Measurements from ENCODE around the gene VAMP2.
A peak's percentile ranks its signal among the peaks of the same experiment; 100 is the strongest.

Gene VAMP2

DNA sequence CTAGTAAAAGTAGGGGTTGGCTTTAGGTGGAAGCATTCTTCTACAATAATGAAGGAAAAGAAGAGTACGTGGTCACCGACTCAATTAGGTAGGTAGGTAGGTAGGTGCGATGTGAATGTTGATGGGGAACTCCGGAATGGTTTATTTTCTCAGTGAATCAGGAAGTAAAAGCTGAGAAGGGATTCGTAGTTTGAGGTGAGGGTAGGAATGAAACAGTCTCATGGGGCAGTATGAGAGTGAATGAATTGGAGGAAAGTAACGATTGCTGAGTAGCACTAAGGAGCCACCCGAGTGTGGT lies 24.4 kb downstream of the VAMP2 start:
- no peaks in the 10 kb centered on the region for H3K27me3 ChIP-seq (ENCODE audit: insufficient read depth, low read length)
- no peaks in the 10 kb centered on the region for H3K79me1 ChIP-seq (ENCODE audit: low read length)
- no peak overlapping the region for H2AK5ac ChIP-seq (ENCODE audit: low read length)
- H2AFZ ChIP-seq (ENCODE audit: insufficient read depth, low read length, poor library complexity) = peak overlapping the region; percentile 51
- peak overlapping the region; percentile 36 for H3K9ac ChIP-seq (ENCODE audit: low read length)
- H4K8ac ChIP-seq (ENCODE audit: low read depth, low read length) = no peak overlapping the region
- no peak overlapping the region for H4K12ac ChIP-seq (ENCODE audit: low read depth, low read length)
- no peak overlapping the region for H3K4me3 ChIP-seq (ENCODE audit: low read depth, low read length)
- H3K18ac ChIP-seq (ENCODE audit: low read length) = no peak overlapping the region
- no peak overlapping the region for H3K27ac ChIP-seq (ENCODE audit: low read depth, low read length)
- no peak overlapping the region for H3K4ac ChIP-seq (ENCODE audit: low read depth, low read length)
- peak overlapping the region; percentile 90 for H3K4me2 ChIP-seq (ENCODE audit: low read length)
- no peak overlapping the region for H2BK5ac ChIP-seq (ENCODE audit: low read depth, low read length, poor library complexity)
- no peak overlapping the region for H4K91ac ChIP-seq (ENCODE audit: low read depth, low read length)
- H3K23ac ChIP-seq (ENCODE audit: low read length) = no peak overlapping the region
- H2BK12ac ChIP-seq (ENCODE audit: low read length) = no peak overlapping the region
- no peaks in the 10 kb centered on the region for H3K9me3 ChIP-seq (ENCODE audit: insufficient read depth, low read depth, low read length)
- no peak for DNase-seq
- H3K4me1 ChIP-seq (ENCODE audit: control insufficient read depth in 1 of 2, insufficient read depth in 2 of 2, low read length in 2 of 2) = peaks cover 6 to 10% of the 10 kb centered on the region in 2 experiments
- peaks cover 19 to 21% of the 10 kb centered on the region in 2 experiments for H3K36me3 ChIP-seq (ENCODE audit: control insufficient read depth in 1 of 2, insufficient read depth in 2 of 2, low read length in 2 of 2)
- WGBS (ENCODE audit: extremely low coverage, insufficient coverage, insufficient read length) = no CpG with 5 or more reads among the region's 7 CpGs
- H3K14ac ChIP-seq (ENCODE audit: low read length) = no peak overlapping the region
- H3K79me2 ChIP-seq (ENCODE audit: control insufficient read depth, insufficient read depth, low read length, poor library complexity) = no peaks in the 10 kb centered on the region
- H2BK120ac ChIP-seq (ENCODE audit: insufficient read depth, low read length, poor library complexity) = no peak overlapping the region

DNA sequence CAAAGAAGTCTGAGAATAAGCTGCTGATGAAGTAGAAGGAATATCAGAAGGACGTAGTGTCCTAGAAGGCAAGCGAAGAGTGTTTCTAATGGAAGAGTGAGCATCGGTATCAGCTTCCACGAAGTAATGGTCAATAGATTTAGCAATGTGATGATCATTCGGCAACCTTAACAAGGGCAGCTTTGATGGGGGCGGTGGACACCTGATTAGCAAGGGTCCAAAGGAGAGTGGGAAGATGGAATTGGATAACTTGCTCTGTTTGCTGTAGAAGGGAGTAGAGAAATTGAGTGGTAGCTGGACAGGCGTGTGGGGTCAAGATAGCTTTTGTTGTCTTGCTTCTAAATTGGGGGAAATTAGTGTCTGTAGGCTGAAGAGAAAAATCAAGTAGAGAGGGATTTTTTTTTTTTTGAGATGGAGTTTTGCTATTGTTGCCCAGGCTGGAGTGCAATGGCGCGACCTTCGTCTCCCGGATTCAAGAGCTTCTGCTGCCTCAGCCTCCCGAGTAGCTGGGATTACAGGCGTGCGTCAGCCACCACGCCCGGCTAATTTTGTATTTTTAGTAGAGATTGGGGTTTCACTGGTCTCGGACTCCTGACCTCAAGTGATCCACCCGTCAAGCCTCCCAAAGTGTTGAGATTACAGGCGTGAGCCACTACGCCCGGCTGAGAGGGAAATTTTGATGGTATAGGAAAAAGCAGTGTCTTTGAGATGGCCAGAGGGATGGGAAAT lies 24.9 kb downstream of the VAMP2 start:
- no CpG with 5 or more reads among the region's 21 CpGs for WGBS (ENCODE audit: extremely low coverage, insufficient coverage, insufficient read length)
- Histone ChIP-seq H3K18ac (ENCODE audit: low read length) (no peak overlapping the region), H2AFZ (ENCODE audit: insufficient read depth, low read length, poor library complexity) (peak overlapping the region; percentile 51), H3K36me3 (ENCODE audit: control insufficient read depth in 1 of 2, insufficient read depth in 2 of 2, low read length in 2 of 2) (peaks cover 19% of the 10 kb centered on the region in 2 experiments), H3K9me3 (ENCODE audit: insufficient read depth, low read depth, low read length) (no peaks in the 10 kb centered on the region), H3K23ac (ENCODE audit: low read length) (no peak overlapping the region), H3K4me1 (ENCODE audit: control insufficient read depth in 1 of 2, insufficient read depth in 2 of 2, low read length in 2 of 2) (peaks cover 6 to 11% of the 10 kb centered on the region in 2 experiments), H2BK12ac (ENCODE audit: low read length) (no peak overlapping the region), H2AK5ac (ENCODE audit: low read length) (no peak overlapping the region), H3K4me3 (ENCODE audit: low read depth, low read length) (no peak overlapping the region), H3K27me3 (ENCODE audit: insufficient read depth, low read length) (no peaks in the 10 kb centered on the region), H4K8ac (ENCODE audit: low read depth, low read length) (no peak overlapping the region), H3K79me2 (ENCODE audit: control insufficient read depth, insufficient read depth, low read length, poor library complexity) (no peaks in the 10 kb centered on the region), H2BK5ac (ENCODE audit: low read depth, low read length, poor library complexity) (no peak overlapping the region), H3K4ac (ENCODE audit: low read depth, low read length) (no peak overlapping the region), H2BK120ac (ENCODE audit: insufficient read depth, low read length, poor library complexity) (no peak overlapping the region), H3K9ac (ENCODE audit: low read length) (no peak overlapping the region), H3K14ac (ENCODE audit: low read length) (no peak overlapping the region), H3K79me1 (ENCODE audit: low read length) (no peaks in the 10 kb centered on the region), H4K91ac (ENCODE audit: low read depth, low read length) (no peak overlapping the region), H3K27ac (ENCODE audit: low read depth, low read length) (no peak overlapping the region), H3K4me2 (ENCODE audit: low read length) (peak overlapping the region; percentile 90), H4K12ac (ENCODE audit: low read depth, low read length) (no peak overlapping the region)
- DNase-seq = no peak

DNA sequence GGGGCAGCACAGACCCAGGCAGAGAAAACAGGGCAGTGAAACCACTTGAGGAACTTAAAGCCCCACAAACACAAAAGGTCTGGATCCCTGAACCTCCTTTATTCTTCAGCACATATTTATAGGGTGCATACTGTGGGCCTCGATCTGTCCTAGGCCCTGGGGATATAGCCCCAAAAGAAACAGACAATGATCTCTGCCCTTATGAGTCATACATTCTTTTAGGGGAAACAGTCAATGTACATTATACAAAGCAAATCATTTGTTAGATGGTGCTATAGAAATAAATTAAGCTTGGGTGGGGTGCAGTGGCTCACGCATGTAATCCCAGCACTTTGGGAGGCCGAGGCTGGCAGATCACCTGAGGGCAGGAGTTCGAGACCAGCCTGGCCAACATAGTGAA lies 28.8 kb downstream of the VAMP2 start:
- DNase-seq = no peak
- Histone ChIP-seq H4K8ac (ENCODE audit: low read depth, low read length) (peak overlapping the region; percentile 58), H3K9me3 (ENCODE audit: insufficient read depth, low read depth, low read length) (no peaks in the 10 kb centered on the region), H4K12ac (ENCODE audit: low read depth, low read length) (no peak overlapping the region), H3K18ac (ENCODE audit: low read length) (no peak overlapping the region), H3K4ac (ENCODE audit: low read depth, low read length) (no peak overlapping the region), H3K79me1 (ENCODE audit: low read length) (no peaks in the 10 kb centered on the region), H3K4me2 (ENCODE audit: low read length) (no peak overlapping the region), H2BK12ac (ENCODE audit: low read length) (no peak overlapping the region), H3K27ac (ENCODE audit: low read depth, low read length) (no peak overlapping the region), H2BK5ac (ENCODE audit: low read depth, low read length, poor library complexity) (no peak overlapping the region), H3K79me2 (ENCODE audit: control insufficient read depth, insufficient read depth, low read length, poor library complexity) (no peaks in the 10 kb centered on the region), H3K4me1 (ENCODE audit: control insufficient read depth in 1 of 2, insufficient read depth in 2 of 2, low read length in 2 of 2) (peaks cover 6 to 9% of the 10 kb centered on the region in 2 experiments), H3K23ac (ENCODE audit: low read length) (no peak overlapping the region), H4K91ac (ENCODE audit: low read depth, low read length) (no peak overlapping the region), H2BK120ac (ENCODE audit: insufficient read depth, low read length, poor library complexity) (no peak overlapping the region), H3K27me3 (ENCODE audit: insufficient read depth, low read length) (no peaks in the 10 kb centered on the region), H3K9ac (ENCODE audit: low read length) (no peak overlapping the region), H2AFZ (ENCODE audit: insufficient read depth, low read length, poor library complexity) (no peak overlapping the region), H3K36me3 (ENCODE audit: control insufficient read depth in 1 of 2, insufficient read depth in 2 of 2, low read length in 2 of 2) (no peaks in the 10 kb centered on the region), H3K14ac (ENCODE audit: low read length) (no peak overlapping the region), H2AK5ac (ENCODE audit: low read length) (no peak overlapping the region), H3K4me3 (ENCODE audit: low read depth, low read length) (no peak overlapping the region)
- WGBS (ENCODE audit: extremely low coverage, insufficient coverage, insufficient read length) = no CpG with 5 or more reads among the region's 4 CpGs

GRCh38 chr17:8133399-8133798 lies 29.3 kb downstream of the VAMP2 start:
- Histone ChIP-seq H3K27ac (ENCODE audit: low read depth, low read length) (no peak overlapping the region), H3K18ac (ENCODE audit: low read length) (peak overlapping the region; percentile 46), H4K12ac (ENCODE audit: low read depth, low read length) (no peak overlapping the region), H2BK5ac (ENCODE audit: low read depth, low read length, poor library complexity) (no peak overlapping the region), H3K36me3 (ENCODE audit: control insufficient read depth in 1 of 2, insufficient read depth in 2 of 2, low read length in 2 of 2) (no peaks in the 10 kb centered on the region), H2AFZ (ENCODE audit: insufficient read depth, low read length, poor library complexity) (peak overlapping the region; percentile 35), H3K23ac (ENCODE audit: low read length) (no peak overlapping the region), H3K27me3 (ENCODE audit: insufficient read depth, low read length) (no peaks in the 10 kb centered on the region), H3K4me2 (ENCODE audit: low read length) (no peak overlapping the region), H3K4ac (ENCODE audit: low read depth, low read length) (no peak overlapping the region), H3K79me1 (ENCODE audit: low read length) (no peaks in the 10 kb centered on the region), H3K4me1 (ENCODE audit: control insufficient read depth in 1 of 2, insufficient read depth in 2 of 2, low read length in 2 of 2) (peaks cover 6 to 9% of the 10 kb centered on the region in 2 experiments), H3K14ac (ENCODE audit: low read length) (no peak overlapping the region), H2BK120ac (ENCODE audit: insufficient read depth, low read length, poor library complexity) (no peak overlapping the region), H3K4me3 (ENCODE audit: low read depth, low read length) (no peak overlapping the region), H2BK12ac (ENCODE audit: low read length) (no peak overlapping the region), H2AK5ac (ENCODE audit: low read length) (no peak overlapping the region), H4K91ac (ENCODE audit: low read depth, low read length) (no peak overlapping the region), H3K9me3 (ENCODE audit: insufficient read depth, low read depth, low read length) (no peaks in the 10 kb centered on the region), H4K8ac (ENCODE audit: low read depth, low read length) (peak overlapping the region; percentile 58), H3K9ac (ENCODE audit: low read length) (no peak overlapping the region), H3K79me2 (ENCODE audit: control insufficient read depth, insufficient read depth, low read length, poor library complexity) (no peaks in the 10 kb centered on the region)
- no peak for DNase-seq
- no CpG with 5 or more reads among the region's 12 CpGs for WGBS (ENCODE audit: extremely low coverage, insufficient coverage, insufficient read length)
